Prostate gland (tissue), 2 donors: ENCODE data around the gene GADD45G. TPM values are rescaled to one million over a fixed set of nuclear protein-coding genes. Genes with fewer than 3 reads are reported as not detected.

Source experiments
- DNase-seq: peaks from one replicate; pipeline ENCODE4 v3.0.0-alpha.2; 2019; ENCODE audit warnings: low spot score
- H3K27ac ChIP-seq, 2 donors: fragments of 200-600 bp; sonication (generic); 2 replicates each; pipeline ENCODE4 v1.5.1; 2017 to 2019
- H3K27me3 ChIP-seq: fragments of 200-600 bp; sonication (generic); replicated peaks from 2 replicates; pipeline ENCODE4 v1.5.1; 2019; ENCODE audit not compliant: insufficient read depth
- H3K36me3 ChIP-seq, 2 donors: fragments of 200-600 bp; sonication (generic); 1 replicate in 1 of 2; 2 replicates in 1 of 2; pipeline versions ENCODE4 v1.5.1 to v1.8.1; 2017 to 2019
- H3K4me1 ChIP-seq: fragments of 200-600 bp; sonication (generic); replicated peaks from 2 replicates; pipeline ENCODE4 v1.5.1; 2019
- H3K4me3 ChIP-seq, 2 donors: fragments of 200-600 bp; sonication (generic); 2 replicates each; pipeline ENCODE4 v1.5.1; 2017 to 2019
- H3K9me3 ChIP-seq: fragments of 200-600 bp; sonication (generic); 2 replicates; pipeline ENCODE4 v1.5.1; 2017
- CTCF ChIP-seq, 4 experiments: fragments of 200-600 bp in 2 of 4; fragments of 450-650 bp in 2 of 4; sonication (generic) in 2 of 4; IDR thresholded peaks; 1 replicate in 3 of 4; 2 replicates in 1 of 4; pipeline ENCODE4 v1.5.1; 2016 to 2019; ENCODE audit warnings: antibody characterized with exemption in 4 of 4, mild to moderate bottlenecking in 2 of 4, moderate library complexity in 2 of 4
- POLR2A ChIP-seq: fragments of 450-650 bp; IDR thresholded peaks from one replicate; pipeline ENCODE4 v1.6.1; 2016; ENCODE audit warnings: antibody characterized with exemption, mild to moderate bottlenecking
- POLR2AphosphoS5 ChIP-seq: sonication (generic); formaldehyde crosslinking; IDR thresholded peaks from one replicate; pipeline ENCODE4 v1.6.1; 2017; ENCODE audit warnings: antibody characterized with exemption
- WGBS: methylation state at CpG from one replicate; pipeline ENCODE4 v1.1.5; 2018; 5-methylcytosine and 5-hydroxymethylcytosine counted together
- intact Hi-C: fragments of 100-400 bp; cut with DNase I; formaldehyde crosslinking; loops from one replicate; pipeline ENCODE4 v1.14.2; 2022
- total RNA-seq, 2 donors: library from RNA; depleted of rRNA; stranded (reverse); fragments of >200 nt; gene quantifications; one replicate each; pipeline ENCODE4 v1.1.0, GENCODE V29; 2016

Gene GADD45G
- total RNA-seq, 2 donors from 2014 or later = 28.4 to 88.5 TPM

- H3K4me3 ChIP-seq = no peak overlapping the region
- no peak overlapping the region for H3K27ac ChIP-seq
- intact Hi-C loops = no loop called here
- no peaks in the 10 kb centered on the region for H3K27me3 ChIP-seq
- 80% methylated on average over 17 of the region's 17 CpGs for WGBS
- H3K4me1 ChIP-seq = no peaks in the 10 kb centered on the region
- H3K36me3 ChIP-seq = no peaks in the 10 kb centered on the region
- DNase-seq = no peak
- TF ChIP-seq POLR2A (no peak), CTCF (IDR thresholded peaks at IDR 0.05) (no peak), POLR2AphosphoS5 (no peak)
- H3K9me3 ChIP-seq = no peaks in the 10 kb centered on the region
These were observed 50.5 kb downstream of the GADD45G start for GRCh38 chr9:89655056-89655989.

Other genes with a start within 250 kb of the GADD45G start
- gene SEMA4D, start 106.9 kb upstream of the GADD45G start, total RNA-seq = 10 to 100 TPM; 17.1 to 52.7 TPM